HCT116 (cell line): Measurements from ENCODE around the gene PCMTD2. TPM values are rescaled to one million over a fixed set of nuclear protein-coding genes. Genes with fewer than 3 reads are reported as not detected.

Experiments
- ATAC-seq: fragments of 200-7000 bp; cut with Tn5 transposase; 2 replicates; pipeline ENCODE4 v1.9.1; 2020; ENCODE audit warnings: mild to moderate bottlenecking, moderate library complexity
- BruUV-seq: library from RNA; stranded (reverse); fragments of 400-500 nt; replicated peaks from 2 replicates; lab custom pipeline; 2021; lab: Mats Ljungman, UMichigan
- CTCF ChIA-PET: fragments of 300-600 bp; sonication (Branson Sonifier 250); formaldehyde crosslinking; loops from one replicate; lab custom pipeline; 2021; ENCODE audit warnings: antibody characterized with exemption; lab: Charles Lee
- POLR2A ChIA-PET: fragments of 300-600, 350-600 bp; sonication (Branson Sonifier 250); formaldehyde crosslinking; loops from one replicate; lab custom pipeline; 2021; ENCODE audit warnings: antibody characterized with exemption; lab: Charles Lee
- RAD21 ChIA-PET, 2 experiments: fragments of 300-600 bp; sonication (Branson Sonifier 250); formaldehyde crosslinking; loops; one replicate each; lab custom pipeline; 2023; ENCODE audit warnings: low total read pairs in 2 of 2; ENCODE audit not compliant: uncharacterized antibody in 2 of 2, unreplicated experiment in 2 of 2, low non-redundant PET in 1 of 2; lab: Charles Lee
- DNase-seq: peaks from one replicate; pipeline ENCODE4 v3.0.0-alpha.2; 2010; ENCODE audit warnings: low read depth, low spot score
- H2AFZ ChIP-seq: fragments of 200-600 bp; shearing (Covaris generic), sonication (generic); 2 replicates; pipeline ENCODE4 v1.6.1; 2017; ENCODE audit warnings: low read depth, mixed run types, mixed read lengths, antibody characterized with exemption, low read length; ENCODE audit not compliant: poor library complexity, severe bottlenecking
- H3K27ac ChIP-seq: 2 replicates; pipeline ENCODE4 v1.5.1; 2012; ENCODE audit warnings: low read depth, low read length
- H3K27me3 ChIP-seq: fragments of 200-600 bp; sonication (generic); 2 replicates; pipeline ENCODE4 v1.6.1; 2016; ENCODE audit warnings: mixed run types, low read length, mixed read lengths; ENCODE audit not compliant: insufficient read depth
- H3K36me3 ChIP-seq, 2 experiments: fragments of 200-500 bp in 1 of 2; fragments of 200-600 bp in 1 of 2; sonication (Bioruptor generic) in 1 of 2; sonication (generic) in 1 of 2; 2 replicates each; pipeline versions ENCODE4 v1.5.1 to v1.6.1; 2014 to 2016; ENCODE audit warnings: low read length in 2 of 2, inconsistent platforms in 1 of 2, mixed read lengths in 1 of 2, mixed run types in 1 of 2; ENCODE audit not compliant: insufficient read depth in 2 of 2, control insufficient read depth in 1 of 2
- H3K4me1 ChIP-seq, 2 experiments: fragments of 200-600 bp in 1 of 2; sonication (generic) in 1 of 2; 2 replicates each; pipeline versions ENCODE4 v1.5.1 to v1.6.1; 2012 to 2017; ENCODE audit warnings: low read length in 2 of 2, inconsistent platforms in 1 of 2, mild to moderate bottlenecking in 1 of 2, mixed read lengths in 1 of 2, mixed run types in 1 of 2, moderate library complexity in 1 of 2; ENCODE audit not compliant: insufficient read depth in 2 of 2, control insufficient read depth in 1 of 2
- H3K4me2 ChIP-seq: fragments of 200-600 bp; sonication (generic); 2 replicates; pipeline ENCODE4 v1.6.1; 2017; ENCODE audit warnings: mixed run types, low read length, mixed read lengths
- H3K4me3 ChIP-seq, 2 experiments: fragments of 200-600 bp in 1 of 2; sonication (generic) in 1 of 2; replicated peaks in 1 of 2; 2 replicates each; pipeline ENCODE4 v1.5.1; 2011 to 2016; ENCODE audit warnings: low read length in 2 of 2, control low read depth in 1 of 2, low read depth in 1 of 2, mild to moderate bottlenecking in 1 of 2, mixed read lengths in 1 of 2, mixed run types in 1 of 2
- H3K79me2 ChIP-seq: fragments of 200-600 bp; sonication (generic); 2 replicates; pipeline ENCODE4 v1.6.1; 2017; ENCODE audit warnings: mild to moderate bottlenecking, mixed run types, low read length, moderate library complexity, mixed read lengths; ENCODE audit not compliant: insufficient read depth
- H3K9ac ChIP-seq: fragments of 200-600 bp; sonication (generic); 2 replicates; pipeline ENCODE4 v1.6.1; 2016; ENCODE audit warnings: low read length, mixed read lengths
- H3K9me2 ChIP-seq: fragments of 200-600 bp; sonication (generic), shearing (Covaris generic); 2 replicates; pipeline ENCODE4 v1.6.1; 2017; ENCODE audit warnings: mixed run types, mild to moderate bottlenecking, moderate library complexity; ENCODE audit not compliant: insufficient read depth
- H3K9me3 ChIP-seq, 2 experiments: fragments of 200-500 bp in 1 of 2; fragments of 200-600 bp in 1 of 2; sonication (Bioruptor generic) in 1 of 2; sonication (generic) in 1 of 2; 2 replicates each; pipeline ENCODE4 v1.6.1; 2014 to 2017; ENCODE audit warnings: low read length in 2 of 2, mixed read lengths in 2 of 2, inconsistent platforms in 1 of 2, low read depth in 1 of 2, mild to moderate bottlenecking in 1 of 2, mixed run types in 1 of 2, moderate library complexity in 1 of 2; ENCODE audit not compliant: control insufficient read depth in 1 of 2, insufficient read depth in 1 of 2
- H4K20me1 ChIP-seq: fragments of 200-600 bp; sonication (generic), shearing (Covaris generic); 2 replicates; pipeline ENCODE4 v1.6.1; 2017; ENCODE audit warnings: mixed run types, mild to moderate bottlenecking, moderate library complexity; ENCODE audit not compliant: insufficient read depth
- ATF3 ChIP-seq: IDR thresholded peaks from 2 replicates; pipeline ENCODE4 v1.6.1; 2012
- CBX3 ChIP-seq: IDR thresholded peaks from 2 replicates; pipeline ENCODE4 v1.6.1; 2012; ENCODE audit warnings: low read depth
- SRF ChIP-seq: IDR thresholded peaks from 2 replicates; pipeline ENCODE4 v1.6.1; 2012; ENCODE audit warnings: low read depth
- intact Hi-C: fragments of 100-400 bp; cut with micrococcal nuclease; formaldehyde crosslinking; loops from 2 replicates; pipeline ENCODE4 v1.10.0; 2022
- total RNA-seq: library from RNA; stranded (reverse); gene quantifications from one replicate; pipeline ENCODE4 v1.2.1, GENCODE V29; 2021; ENCODE audit not compliant: unreplicated experiment

PCMTD2 gene
- total RNA-seq, 1 experiment from 2014 or later = 44.7 TPM

- no peaks in the 10 kb centered on the region for H3K36me3 ChIP-seq
- POLR2A ChIA-PET = no interaction called here
- no peak overlapping the region for H2AFZ ChIP-seq
- no peak for DNase-seq
- H3K9me3 ChIP-seq = no peaks in the 10 kb centered on the region
- no peak for ATAC-seq
- no peaks in the 10 kb centered on the region for H4K20me1 ChIP-seq
- RAD21 ChIA-PET = no interaction called here
- intact Hi-C loops = no loop called here
- H3K9me2 ChIP-seq = no peaks in the 10 kb centered on the region
- H3K4me2 ChIP-seq = no peak overlapping the region
- BruUV-seq = no TSS peak
- CTCF ChIA-PET = no interaction called here
- no peak overlapping the region for H3K27ac ChIP-seq
- H3K79me2 ChIP-seq = no peaks in the 10 kb centered on the region
- no peak overlapping the region for H3K4me3 ChIP-seq
- H3K9ac ChIP-seq = no peak overlapping the region
- TF ChIP-seq ATF3 (no peak), CBX3 (no peak)
- H3K27me3 ChIP-seq = no peaks in the 10 kb centered on the region
- H3K4me1 ChIP-seq = peaks cover 0 to 4% of the 10 kb centered on the region in 2 experiments; a peak in 1 of 4 replicates
Observed at GRCh38 chr20:64228751-64229506, 26.6 kb upstream of the PCMTD2 start.

- Histone ChIP-seq H3K4me3 (no peak overlapping the region), H3K27me3 (no peaks in the 10 kb centered on the region), H3K79me2 (no peaks in the 10 kb centered on the region), H3K9ac (no peak overlapping the region), H3K36me3 (no peaks in the 10 kb centered on the region), H3K9me3 (no peaks in the 10 kb centered on the region), H3K9me2 (no peaks in the 10 kb centered on the region), H4K20me1 (no peaks in the 10 kb centered on the region), H3K4me2 (no peak overlapping the region), H3K27ac (no peak overlapping the region), H2AFZ (no peak overlapping the region), H3K4me1 (peaks cover 0 to 4% of the 10 kb centered on the region in 2 experiments; a peak in 1 of 4 replicates)
- ChIA-PET RAD21 (no interaction called here), POLR2A (no interaction called here), CTCF (no interaction called here)
- TF ChIP-seq SRF = no peak
- BruUV-seq = no TSS peak
- DNase-seq (no peak), ATAC-seq (no peak)
- intact Hi-C loops = no loop called here
Observed at GRCh38 chr20:64229507-64230061, 26.0 kb upstream of the PCMTD2 start.
